ENCODE results near the gene TMEM62. TPM values are rescaled to one million over a fixed set of nuclear protein-coding genes. Genes with fewer than 3 reads are reported as not detected.

Gene TMEM62
- total and polyA plus RNA-seq, 4 donors, result 4.5 to 14.0 (median 10.6) TPM

- TF ChIP-seq FOXA2 (IDR thresholded peaks at IDR 0.05), result no peak
- no peak for TF ChIP-seq REST (IDR thresholded peaks at IDR 0.05)
These were observed 29.5 kb upstream of the TMEM62 start (continued) for GRCh38 chr15:43103907-43104306.

- peaks cover 3 to 17% (median 14%) of the 10 kb centered on the region in 4 donors for H3K4me1 ChIP-seq (ENCODE audit: control insufficient read depth in 4 of 4, insufficient read depth in 4 of 4, low read length in 3 of 4)
- peaks cover 0 to 3% (median under 1%) of the 10 kb centered on the region in 4 donors for H3K36me3 ChIP-seq (ENCODE audit: control insufficient read depth in 4 of 4, insufficient read depth in 3 of 4, low read depth in 1 of 4, low read length in 3 of 4)
- H3K9ac ChIP-seq (ENCODE audit: low read depth in 1 of 2, low read length in 2 of 2), result no peak overlapping the region
- TF ChIP-seq FOXA1 (IDR thresholded peaks at IDR 0.05) (no peak), ZBTB33 (IDR thresholded peaks at IDR 0.05) (no peak)
- no peaks in the 10 kb centered on the region for H3K9me3 ChIP-seq (ENCODE audit: control insufficient read depth in 4 of 4, low read length in 3 of 4)
- H3K27ac ChIP-seq (ENCODE audit: low read depth in 1 of 2, low read length in 2 of 2), result no peak overlapping the region
- 71% methylated on average over 5 of the region's 5 CpGs for WGBS
- no peaks in the 10 kb centered on the region for H3K27me3 ChIP-seq (ENCODE audit: control insufficient read depth in 4 of 4, insufficient read depth in 4 of 4, low read length in 3 of 4)
- no peak overlapping the region for H3K4me3 ChIP-seq (ENCODE audit: low read depth in 1 of 3, low read length in 3 of 3)
- no peak for DNase-seq (ENCODE audit: low spot score)
These were observed 29.0 kb upstream of the TMEM62 start for GRCh38 chr15:43104426-43104825.

DNA sequence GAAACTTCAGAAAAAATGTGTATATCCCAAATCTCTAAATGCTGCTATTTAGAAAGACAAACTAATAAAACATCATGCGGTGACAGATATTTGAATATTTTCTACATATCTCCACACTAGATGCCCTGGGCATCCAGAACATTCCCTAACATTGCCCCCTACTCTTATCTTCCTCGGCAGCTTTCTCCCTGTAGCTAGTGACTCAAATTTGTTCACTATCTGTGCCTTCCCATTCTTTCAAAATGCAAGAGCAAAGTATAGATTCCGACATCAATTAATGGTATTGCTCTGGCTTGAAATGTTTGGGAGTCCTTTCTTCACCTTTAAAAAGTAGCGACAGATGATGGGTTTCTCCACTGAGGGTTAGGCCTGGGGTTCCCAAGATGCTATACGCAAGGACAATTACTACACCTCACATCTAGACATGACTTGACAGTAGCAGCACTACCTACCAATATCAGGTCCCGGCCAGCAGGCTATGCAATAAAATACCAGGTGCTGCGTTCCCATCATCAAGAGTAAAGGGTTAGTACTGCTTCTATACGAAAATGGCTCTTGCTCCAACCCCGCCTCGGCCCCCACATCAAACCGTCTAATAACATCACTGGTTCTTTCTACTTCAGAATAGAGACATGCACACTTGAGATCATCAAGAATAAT is 28.2 kb upstream of the TMEM62 start:
- 11% methylated on average over 11 of the region's 11 CpGs for WGBS
- peak; percentile 60 for DNase-seq (ENCODE audit: low spot score)

More for the DNA sequence above, 28.2 kb upstream of the TMEM62 start:
- Histone ChIP-seq H3K9ac (ENCODE audit: low read depth in 1 of 2, low read length in 2 of 2) (peak overlapping the region; percentile 68 to 92), H3K9me3 (ENCODE audit: control insufficient read depth in 4 of 4, low read length in 3 of 4) (no peaks in the 10 kb centered on the region), H3K27ac (ENCODE audit: low read depth in 1 of 2, low read length in 2 of 2) (peak overlapping the region; percentile 93 to 96), H3K27me3 (ENCODE audit: control insufficient read depth in 4 of 4, insufficient read depth in 4 of 4, low read length in 3 of 4) (no peaks in the 10 kb centered on the region), H3K36me3 (ENCODE audit: control insufficient read depth in 4 of 4, insufficient read depth in 3 of 4, low read depth in 1 of 4, low read length in 3 of 4) (peaks cover 0 to 3% (median under 1%) of the 10 kb centered on the region in 4 donors), H3K4me3 (ENCODE audit: low read depth in 1 of 3, low read length in 3 of 3) (peak overlapping the region; percentile 88 to 98 (median 93)), H3K4me1 (ENCODE audit: control insufficient read depth in 4 of 4, insufficient read depth in 4 of 4, low read length in 3 of 4) (peaks cover 3 to 17% (median 14%) of the 10 kb centered on the region in 4 donors)
- no peak for TF ChIP-seq MAX (IDR thresholded peaks at IDR 0.05)
- TF ChIP-seq SP1 (IDR thresholded peaks at IDR 0.05), result no peak
- no peak for TF ChIP-seq ZBTB33 (IDR thresholded peaks at IDR 0.05)
- no peak for TF ChIP-seq EGR1 (IDR thresholded peaks at IDR 0.05; ENCODE audit: low read depth in 2 of 2)
- no peak for TF ChIP-seq NR2F2 (IDR thresholded peaks at IDR 0.05)
- TF ChIP-seq CTCF (IDR thresholded peaks at IDR 0.05; ENCODE audit: low read depth, low read length, missing input control), result no peak
- TF ChIP-seq, protein P1, sequence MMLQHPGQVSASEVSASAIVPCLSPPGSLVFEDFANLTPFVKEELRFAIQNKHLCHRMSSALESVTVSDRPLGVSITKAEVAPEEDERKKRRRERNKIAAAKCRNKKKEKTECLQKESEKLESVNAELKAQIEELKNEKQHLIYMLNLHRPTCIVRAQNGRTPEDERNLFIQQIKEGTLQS (IDR thresholded peaks at IDR 0.05), result no peak
- no peak for TF ChIP-seq RXRA (IDR thresholded peaks at IDR 0.05)
- no peak for TF ChIP-seq REST (IDR thresholded peaks at IDR 0.05)

Data from liver (tissue), 9 donors.